Stimulated activated CD4-positive, alpha-beta T cell treated with anti-CD3 and anti-CD28 coated beads, Interleukin-1b, Interleukin-23, amount 100 ng/mL, for 1 hour (primary cell): ENCODE measurements around the gene BAD.

Experiments
- DNase-seq, 2 donors: peaks; one replicate each; pipeline ENCODE4 v3.0.0-alpha.2; 2020; ENCODE audit warnings: low read depth in 2 of 2

Gene BAD

GRCh38 chr11:64275841-64276240, 8.6 kb downstream of the BAD start:
- DNase-seq, result no peak

GRCh38 chr11:64275031-64275800, 9.2 kb downstream of the BAD start:
- no peak for DNase-seq

GRCh38 chr11:64269540-64270220, 14.8 kb downstream of the BAD start:
- DNase-seq, result peak; percentile 91 to 97

- DNase-seq, result peak in 1 of 2 donors; percentile 22
Observed at GRCh38 chr11:64268893-64269539, 15.4 kb downstream of the BAD start.

- DNase-seq, result no peak
Observed at GRCh38 chr11:64268025-64268892, 16.2 kb downstream of the BAD start.

GRCh38 chr11:64267207-64267945, 17.1 kb downstream of the BAD start:
- DNase-seq, result no peak

GRCh38 chr11:64266339-64266738, 18.1 kb downstream of the BAD start:
- no peak for DNase-seq

GRCh38 chr11:64265176-64266160, 19.0 kb downstream of the BAD start:
- DNase-seq, result no peak

GRCh38 chr11:64264371-64264852, 20.1 kb downstream of the BAD start:
- no peak for DNase-seq

GRCh38 chr11:64263947-64264317, 20.5 kb downstream of the BAD start:
- DNase-seq, result no peak

- no peak for DNase-seq
Observed at GRCh38 chr11:64263021-64263946, 21.2 kb downstream of the BAD start.

- no peak for DNase-seq
Observed at GRCh38 chr11:64262271-64263002, 22.0 kb downstream of the BAD start.

GRCh38 chr11:64261556-64262080, 22.8 kb downstream of the BAD start:
- DNase-seq, result no peak

GRCh38 chr11:64260147-64260708, 24.2 kb downstream of the BAD start:
- no peak for DNase-seq

- DNase-seq, result no peak
Observed at GRCh38 chr11:64259533-64260067, 24.9 kb downstream of the BAD start.

- no peak for DNase-seq
Observed at GRCh38 chr11:64258946-64259532, 25.4 kb downstream of the BAD start.

GRCh38 chr11:64258356-64258755, 26.1 kb downstream of the BAD start:
- no peak for DNase-seq
